ENCODE measurements around the gene KIFC3.
"Not testable (repeated sequence)": the region's sequence is repeated elsewhere in the genome, so short reads cannot be mapped to it uniquely, and the experiment has no call there.

KIFC3 gene

GRCh38 chr16:57805176-57805575, 2.9 kb upstream of the KIFC3 start:
- no peak for DNase-seq (ENCODE audit: low read depth in 1 of 2, low spot score in 1 of 2)

GRCh38 chr16:57804111-57804837, 2.0 kb upstream of the KIFC3 start:
- DNase-seq (ENCODE audit: low read depth in 1 of 2, low spot score in 1 of 2): no peak

- no peak for DNase-seq (ENCODE audit: low read depth in 1 of 2, low spot score in 1 of 2)
Measured at GRCh38 chr16:57803134-57803990, 1.1 kb upstream of the KIFC3 start.

GRCh38 chr16:57801809-57802340, 416 bp downstream of the KIFC3 start:
- DNase-seq (ENCODE audit: low read depth in 1 of 2, low spot score in 1 of 2): no peak

GRCh38 chr16:57801098-57801808, 1.0 kb downstream of the KIFC3 start:
- no peak for DNase-seq (ENCODE audit: low read depth in 1 of 2, low spot score in 1 of 2)

GRCh38 chr16:57800200-57801097, 1.8 kb downstream of the KIFC3 start:
- no peak for DNase-seq (ENCODE audit: low read depth in 1 of 2, low spot score in 1 of 2)

- no peak for DNase-seq (ENCODE audit: low read depth in 1 of 2, low spot score in 1 of 2)
Measured at GRCh38 chr16:57799600-57800199, 2.6 kb downstream of the KIFC3 start.

- DNase-seq (ENCODE audit: low read depth in 1 of 2, low spot score in 1 of 2): no peak
Measured at GRCh38 chr16:57798953-57799599, 3.2 kb downstream of the KIFC3 start.

- DNase-seq (ENCODE audit: low read depth in 1 of 2, low spot score in 1 of 2): no peak
Measured at GRCh38 chr16:57798267-57798810, 4.0 kb downstream of the KIFC3 start.

- DNase-seq (ENCODE audit: low read depth in 1 of 2, low spot score in 1 of 2): no peak
Measured at GRCh38 chr16:57797526-57798266, 4.6 kb downstream of the KIFC3 start.

GRCh38 chr16:57797216-57797525, 5.1 kb downstream of the KIFC3 start:
- no peak for DNase-seq (ENCODE audit: low read depth in 1 of 2, low spot score in 1 of 2)

- DNase-seq (ENCODE audit: low read depth in 1 of 2, low spot score in 1 of 2): not testable (repeated sequence)
Measured at GRCh38 chr16:57796014-57796413, 6.3 kb downstream of the KIFC3 start.

GRCh38 chr16:57795431-57795878, 6.8 kb downstream of the KIFC3 start:
- no peak for DNase-seq (ENCODE audit: low read depth in 1 of 2, low spot score in 1 of 2)

- no peak for DNase-seq (ENCODE audit: low read depth in 1 of 2, low spot score in 1 of 2)
Measured at GRCh38 chr16:57794849-57795430, 7.4 kb downstream of the KIFC3 start.

- DNase-seq (ENCODE audit: low read depth in 1 of 2, low spot score in 1 of 2): no peak
Measured at GRCh38 chr16:57791893-57792461, 10.3 kb downstream of the KIFC3 start.

GRCh38 chr16:57791195-57791892, 10.9 kb downstream of the KIFC3 start:
- no peak for DNase-seq (ENCODE audit: low read depth in 1 of 2, low spot score in 1 of 2)

GRCh38 chr16:57788951-57789350, 13.3 kb downstream of the KIFC3 start:
- DNase-seq (ENCODE audit: low read depth in 1 of 2, low spot score in 1 of 2): no peak

All from activated T-helper 1 cell treated with anti-CD3 and anti-CD28 coated beads, Interleukin-2, amount 50 U/mL, for 16 hours (primary cell).